GM18870 (cell line): Measurements from ENCODE around the gene ACCSL.
A peak's percentile ranks its signal among the peaks of the same experiment; 100 is the strongest.

Experiments used
- ATAC-seq: cut with Tn5 transposase; IDR thresholded peaks from one replicate; pipeline ENCODE4 v1.9.1; 2021; ENCODE audit warnings: moderate library complexity; ENCODE audit not compliant: unreplicated experiment

The ACCSL gene

GRCh38 chr11:44094260-44094868 is 46.6 kb downstream of the ACCSL start:
- ATAC-seq, result peak; percentile 79

DNA sequence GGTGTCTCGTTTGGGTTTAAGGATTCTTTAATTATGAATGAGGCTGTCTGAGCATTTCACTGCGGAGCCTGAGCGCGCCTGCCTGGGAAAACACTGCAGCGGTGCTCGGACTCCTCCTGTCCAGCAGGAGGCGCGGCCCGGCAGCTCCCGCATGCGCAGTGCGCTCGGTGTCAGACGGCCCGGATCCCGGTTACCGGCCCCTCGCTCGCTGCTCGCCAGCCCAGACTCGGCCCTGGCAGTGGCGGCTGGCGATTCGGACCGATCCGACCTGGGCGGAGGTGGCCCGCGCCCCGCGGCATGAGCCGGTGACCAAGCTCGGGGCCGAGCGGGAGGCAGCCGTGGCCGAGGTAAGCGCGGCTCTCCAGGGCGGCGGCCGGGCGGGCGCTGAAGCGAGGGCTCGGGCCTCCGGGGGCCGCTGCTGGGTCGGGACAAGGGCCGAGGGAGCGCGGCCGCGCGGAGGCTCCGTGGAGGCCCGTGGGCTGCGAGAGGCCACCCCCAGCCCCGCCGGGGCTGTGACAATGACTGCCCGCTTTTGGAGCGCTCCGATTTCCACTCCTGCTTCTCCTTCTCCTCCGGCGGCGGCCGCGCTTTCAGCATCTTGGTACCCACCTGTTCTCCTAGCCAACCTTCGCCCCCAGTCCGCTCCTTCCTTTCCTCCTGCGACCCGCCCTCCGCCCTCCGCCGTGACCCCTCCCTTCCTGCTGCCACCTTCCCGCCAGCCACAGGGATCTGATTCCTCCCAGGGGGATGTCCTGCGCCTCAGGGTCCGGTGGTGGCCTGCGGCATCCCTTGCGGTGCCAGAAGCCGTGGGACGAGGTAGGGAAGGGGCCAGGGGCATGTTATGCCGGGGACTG is 48.0 kb downstream of the ACCSL start, which contains the start of gene EXT2:
Gene EXT2, plus strand, starts transcription at position 173 of the 854 bp plus-strand sequence. CDS start 12,035 bp downstream, outside the sequence.
- peak; percentile 61 for ATAC-seq

DNA sequence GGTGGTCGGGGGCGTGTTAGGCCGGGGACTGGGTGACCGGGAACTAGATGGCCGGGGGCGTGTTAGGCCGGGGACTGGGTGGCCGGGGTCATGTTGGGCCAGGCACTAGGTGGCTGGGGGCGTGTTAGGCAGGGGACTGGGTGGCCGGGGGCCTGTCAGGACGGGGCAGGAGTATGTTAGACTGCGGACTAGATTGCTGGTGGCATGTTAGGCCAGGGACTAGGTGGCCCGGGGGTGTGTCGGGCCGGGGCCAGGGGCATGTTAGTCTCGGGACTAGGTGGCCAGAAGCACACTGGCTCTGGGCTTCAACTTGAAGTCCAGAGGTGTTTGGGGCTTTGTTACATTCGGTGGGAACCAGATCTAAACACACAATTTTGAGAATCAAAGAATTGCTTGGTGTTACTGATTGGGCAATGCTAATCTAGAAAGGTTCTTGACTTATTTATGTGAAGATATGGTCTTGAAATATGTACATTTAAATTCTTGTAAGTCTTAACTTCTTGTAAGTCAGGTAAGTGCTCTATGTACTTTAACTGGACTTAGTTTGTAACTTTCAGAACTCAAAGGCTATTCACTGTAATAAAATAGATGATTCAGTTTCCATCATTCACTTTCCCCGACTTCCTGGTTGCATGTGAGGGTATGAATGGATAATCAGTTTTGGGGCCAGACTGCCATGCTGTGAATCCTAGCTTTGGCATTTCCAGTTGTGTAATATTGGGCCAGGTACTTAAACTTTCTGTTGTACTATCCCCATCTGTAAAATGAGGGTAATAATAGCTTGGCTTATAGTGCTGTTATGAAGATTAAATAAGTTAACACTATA is 48.8 kb downstream of the ACCSL start:
- ATAC-seq, result no peak

DNA sequence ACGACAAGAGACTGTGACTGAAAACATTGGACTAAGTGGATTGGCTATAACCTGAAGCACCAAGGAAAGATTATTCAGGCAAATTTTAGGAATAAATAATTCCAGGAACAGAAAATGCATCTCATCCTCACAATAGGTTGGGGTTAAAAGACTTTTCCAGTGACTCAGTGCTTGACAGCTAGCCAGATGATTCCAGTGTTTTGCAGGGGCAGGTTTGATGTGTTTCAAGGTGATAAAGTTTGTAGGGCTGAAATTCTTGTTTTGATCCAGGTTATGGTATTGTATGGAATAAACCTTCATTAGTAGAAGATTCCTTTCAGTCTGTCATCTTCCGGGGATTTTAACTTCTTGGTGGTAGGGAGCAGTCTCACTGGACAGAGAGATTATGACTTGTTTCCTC is 50.0 kb downstream of the ACCSL start:
- no peak for ATAC-seq

- ATAC-seq, result no peak
These were observed 53.3 kb downstream of the ACCSL start for GRCh38 chr11:44101098-44101497.

- no peak for ATAC-seq
These were observed 56.9 kb downstream of the ACCSL start for GRCh38 chr11:44104481-44105294.

GRCh38 chr11:44108260-44108659 is 60.5 kb downstream of the ACCSL start:
- no peak for ATAC-seq
